ENCODE results near the gene SSR2.

GRCh38 chr1:156053768-156054499 is 33.2 kb upstream of the SSR2 start, which contains the start of gene UBQLN4:
- peak; percentile 29; the same call in 1 of the 2 replicates for TF ChIP-seq CTCF (conservative IDR thresholded peaks at IDR 0.05; ENCODE audit: low read length)
- no peak for TF ChIP-seq EZH2phosphoT487 (IDR thresholded peaks at IDR 0.05; ENCODE audit: borderline replicate concordance)
